ENCODE measurements around the gene PRR30. TPM values are rescaled to one million over a fixed set of nuclear protein-coding genes. Genes with fewer than 3 reads are reported as not detected.

The PRR30 gene
- total and polyA plus RNA-seq, 7 donors = not detected

GRCh38 chr2:27164960-27165763 is 26.0 kb upstream of the PRR30 start:
- DNase-seq = no peak
- TF ChIP-seq CTCF (IDR thresholded peaks at IDR 0.05) = no peak
- ATAC-seq = no peak
- Histone ChIP-seq H3K4me1 (no peaks in the 10 kb centered on the region), H3K4me3 (no peak overlapping the region), H3K36me3 (ENCODE audit: insufficient read depth in 1 of 2, low read depth in 1 of 2) (no peaks in the 10 kb centered on the region), H3K27me3 (ENCODE audit: insufficient read depth in 3 of 3, low read length in 2 of 3) (no peaks in the 10 kb centered on the region), H3K27ac (no peak overlapping the region), H3K9me3 (no peaks in the 10 kb centered on the region)
- intact Hi-C loops (cut with DNase I) = no loop called here
- 82 to 86% (median 83%) methylated on average over 8 of the region's 8 CpGs for WGBS, 3 donors

- Histone ChIP-seq H3K36me3 (ENCODE audit: insufficient read depth in 1 of 2, low read depth in 1 of 2) (no peaks in the 10 kb centered on the region), H3K27me3 (ENCODE audit: insufficient read depth in 3 of 3, low read length in 2 of 3) (no peaks in the 10 kb centered on the region), H3K9me3 (no peaks in the 10 kb centered on the region), H3K27ac (no peak overlapping the region), H3K4me1 (no peaks in the 10 kb centered on the region), H3K4me3 (peak overlapping the region; percentile 28)
- 78 to 82% (median 80%) methylated on average over 15 of the region's 15 CpGs for WGBS, 3 donors
- intact Hi-C loops (cut with DNase I) = no loop called here
- no peak for TF ChIP-seq CTCF (IDR thresholded peaks at IDR 0.05)
- ATAC-seq = no peak
- DNase-seq = no peak
These were observed 23.2 kb upstream of the PRR30 start for GRCh38 chr2:27162151-27163121.

GRCh38 chr2:27160191-27160590 is 21.0 kb upstream of the PRR30 start:
- WGBS, 3 donors = 79 to 81% (median 79%) methylated on average over 9 of the region's 9 CpGs
- H3K4me1 ChIP-seq = no peaks in the 10 kb centered on the region
- intact Hi-C loops (cut with DNase I) = no loop called here
- no peaks in the 10 kb centered on the region for H3K36me3 ChIP-seq (ENCODE audit: insufficient read depth in 1 of 2, low read depth in 1 of 2)
- H3K27ac ChIP-seq = no peak overlapping the region
- no peak for TF ChIP-seq CTCF (IDR thresholded peaks at IDR 0.05)
- H3K27me3 ChIP-seq (ENCODE audit: insufficient read depth in 3 of 3, low read length in 2 of 3) = no peaks in the 10 kb centered on the region
- DNase-seq = no peak
- ATAC-seq = no peak
- no peaks in the 10 kb centered on the region for H3K9me3 ChIP-seq
- H3K4me3 ChIP-seq = no peak overlapping the region

- intact Hi-C loops (cut with DNase I) = no loop called here
- Histone ChIP-seq H3K27ac (no peak overlapping the region), H3K4me3 (no peak overlapping the region), H3K36me3 (ENCODE audit: insufficient read depth in 1 of 2, low read depth in 1 of 2) (no peaks in the 10 kb centered on the region), H3K4me1 (no peaks in the 10 kb centered on the region), H3K9me3 (no peaks in the 10 kb centered on the region), H3K27me3 (ENCODE audit: insufficient read depth in 3 of 3, low read length in 2 of 3) (no peaks in the 10 kb centered on the region)
- TF ChIP-seq CTCF (IDR thresholded peaks at IDR 0.05) = no peak
- ATAC-seq (no peak), DNase-seq (no peak)
- 71 to 77% (median 76%) methylated on average over 6 of the region's 6 CpGs for WGBS, 3 donors
These were observed 20.1 kb upstream of the PRR30 start for GRCh38 chr2:27159271-27159670.

All from psoas muscle (tissue), 8 donors.